NCI-H2196 treated with DMSO at 0.1 percent for 48 hours (cell line): ENCODE measurements around the gene SLC51B.
"Not testable (repeated sequence)": the region's sequence is repeated elsewhere in the genome, so short reads cannot be mapped to it uniquely, and the experiment has no call there.

Experiments
- DNase-seq: peaks from one replicate; lab custom pipeline; 2025; ENCODE audit not compliant: unreplicated experiment; lab: John Stamatoyannopoulos, UW

The SLC51B gene

DNA sequence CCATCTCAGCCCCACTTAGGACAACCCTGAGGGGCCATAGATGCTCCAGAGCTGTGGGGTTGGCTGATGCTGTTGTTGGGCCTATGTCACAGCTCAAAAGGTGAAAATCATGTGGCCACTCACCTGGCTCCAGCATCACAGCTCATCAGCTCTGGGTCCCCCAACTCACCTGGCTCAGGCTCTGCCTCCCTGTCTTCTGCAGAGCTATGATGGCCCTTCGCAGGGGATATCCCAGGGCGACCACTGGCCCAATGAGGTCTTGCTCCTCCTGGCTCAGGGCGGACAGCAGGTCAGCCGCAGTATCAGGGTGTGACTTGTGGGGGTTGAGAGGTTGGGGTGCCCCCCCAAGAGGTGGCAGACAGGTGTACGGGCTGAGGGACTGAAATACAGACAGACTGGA lies 54.1 kb downstream of the SLC51B start:
- DNase-seq = no peak

DNA sequence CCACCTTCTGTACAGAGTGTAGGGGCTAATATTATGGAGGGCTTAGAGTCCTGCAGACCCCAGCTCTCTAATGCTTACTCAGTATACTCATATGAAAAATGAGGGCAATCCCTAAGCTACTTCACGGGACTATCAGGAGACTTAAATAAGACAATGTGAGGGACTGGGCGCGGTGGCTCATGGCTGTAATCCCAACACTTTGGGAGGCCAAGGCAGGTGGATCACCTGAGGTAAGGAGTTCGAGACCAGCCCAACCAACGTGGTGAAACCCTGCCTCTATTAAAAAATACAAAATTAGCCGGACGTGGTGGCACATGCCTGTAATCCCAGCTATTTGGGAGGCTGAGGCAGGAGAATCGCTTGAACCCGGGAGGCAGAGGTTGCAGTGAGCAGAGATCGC lies 54.6 kb downstream of the SLC51B start:
- not testable (repeated sequence) for DNase-seq

DNA sequence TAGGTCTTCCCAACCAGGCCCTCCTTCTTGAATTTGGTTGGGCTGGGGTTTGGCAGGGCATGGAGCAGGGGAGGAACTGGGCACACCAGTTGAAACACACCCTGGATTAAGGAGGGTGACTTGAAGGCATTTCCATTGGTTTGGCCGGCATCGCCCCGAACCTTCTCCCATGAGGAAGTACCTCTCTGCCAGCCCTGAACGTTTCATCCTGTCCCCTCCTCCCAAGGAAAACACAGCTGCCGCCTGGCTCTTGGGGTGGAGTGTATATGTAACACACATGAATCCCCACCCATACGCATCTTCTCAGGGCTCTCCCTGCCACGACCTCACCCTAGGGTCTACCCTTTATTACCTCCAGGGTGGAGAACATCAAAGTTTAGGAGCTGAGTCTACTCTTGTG lies 55.3 kb downstream of the SLC51B start:
- DNase-seq = no peak

DNA sequence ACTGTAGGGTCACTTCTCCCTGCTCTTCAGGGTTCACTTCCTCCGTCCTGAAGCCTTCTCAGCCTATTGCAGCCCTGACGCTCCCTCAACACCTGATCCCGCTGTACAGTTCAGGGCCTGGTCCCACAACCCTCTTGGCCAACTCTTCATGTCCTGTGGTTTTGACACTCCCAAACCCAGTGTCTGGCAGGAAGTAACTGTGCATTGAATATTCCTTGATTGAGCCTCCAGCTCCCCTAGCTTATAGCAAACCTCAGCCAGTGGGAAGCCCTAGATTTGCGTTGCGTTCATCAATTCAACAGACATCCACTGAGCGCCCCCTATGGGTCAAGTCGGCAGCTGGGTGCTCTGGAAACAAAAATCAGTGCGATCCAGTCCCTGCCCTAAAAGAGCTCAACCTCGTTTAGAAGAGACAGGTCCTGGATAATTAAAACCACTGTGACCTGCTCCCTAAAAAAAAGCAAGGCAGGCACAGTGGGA lies 56.3 kb downstream of the SLC51B start:
- no peak for DNase-seq

DNA sequence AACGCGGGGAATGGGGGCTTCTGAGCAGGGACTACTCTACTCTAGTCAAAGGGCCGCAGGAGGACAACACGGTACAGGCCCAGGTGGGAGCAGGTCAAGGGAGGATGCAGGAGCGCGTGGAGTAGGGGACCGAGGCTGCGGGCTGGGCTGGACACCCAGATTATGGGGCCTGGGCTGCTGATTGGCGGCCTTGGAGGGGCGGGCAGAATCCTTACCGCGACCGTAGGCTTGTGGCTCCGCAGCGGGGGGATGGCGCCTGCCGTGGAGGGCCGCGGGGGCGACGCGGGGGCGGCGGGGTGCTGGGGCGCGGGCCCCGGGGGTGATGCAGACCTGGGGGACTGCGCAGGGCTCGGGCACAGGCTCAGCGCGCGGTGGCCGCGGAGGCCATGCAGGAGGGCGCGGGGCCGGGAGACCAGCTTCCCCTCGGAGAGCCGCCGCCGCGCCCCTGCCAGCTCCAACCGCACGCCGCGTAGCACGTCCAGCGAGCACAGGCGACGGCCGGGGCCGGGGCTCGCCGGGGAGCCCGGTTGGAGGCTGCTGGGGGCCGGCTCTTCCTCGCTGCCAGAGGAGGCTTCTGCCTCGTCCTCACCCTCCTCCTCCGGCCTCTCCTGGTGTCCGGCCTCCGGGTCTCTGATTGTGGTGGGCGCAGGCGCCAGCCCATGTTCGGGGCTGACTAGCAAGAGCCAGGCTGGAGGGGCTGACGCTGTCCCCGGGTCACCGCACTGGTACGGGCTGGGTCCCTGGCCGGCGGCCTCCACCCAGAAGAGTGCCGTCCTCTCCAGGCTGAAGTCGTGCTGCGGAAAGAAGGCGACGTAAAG lies 56.9 kb downstream of the SLC51B start:
- DNase-seq = no peak

DNA sequence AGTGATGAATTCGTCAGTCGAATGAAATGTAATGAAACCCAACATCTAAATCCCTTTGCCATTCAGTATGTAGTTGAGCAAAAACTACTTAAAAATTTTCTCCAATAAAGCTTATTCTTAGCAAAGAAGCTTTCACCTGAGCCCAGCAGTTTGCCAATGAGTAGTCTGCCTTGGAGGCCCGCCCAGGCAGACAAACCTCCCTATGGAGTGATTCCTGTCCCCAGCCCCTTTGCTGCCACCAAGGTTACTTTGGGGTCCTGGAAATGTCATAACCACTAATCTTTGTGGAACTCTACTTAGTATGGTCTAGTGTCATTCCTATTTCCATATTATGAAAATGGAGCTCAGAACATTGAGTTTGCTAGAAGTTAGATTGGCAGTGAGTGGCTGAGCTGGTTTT lies 57.7 kb downstream of the SLC51B start:
- DNase-seq = no peak
